ENCODE measurements around the gene CCDC57.

The CCDC57 gene

DNA sequence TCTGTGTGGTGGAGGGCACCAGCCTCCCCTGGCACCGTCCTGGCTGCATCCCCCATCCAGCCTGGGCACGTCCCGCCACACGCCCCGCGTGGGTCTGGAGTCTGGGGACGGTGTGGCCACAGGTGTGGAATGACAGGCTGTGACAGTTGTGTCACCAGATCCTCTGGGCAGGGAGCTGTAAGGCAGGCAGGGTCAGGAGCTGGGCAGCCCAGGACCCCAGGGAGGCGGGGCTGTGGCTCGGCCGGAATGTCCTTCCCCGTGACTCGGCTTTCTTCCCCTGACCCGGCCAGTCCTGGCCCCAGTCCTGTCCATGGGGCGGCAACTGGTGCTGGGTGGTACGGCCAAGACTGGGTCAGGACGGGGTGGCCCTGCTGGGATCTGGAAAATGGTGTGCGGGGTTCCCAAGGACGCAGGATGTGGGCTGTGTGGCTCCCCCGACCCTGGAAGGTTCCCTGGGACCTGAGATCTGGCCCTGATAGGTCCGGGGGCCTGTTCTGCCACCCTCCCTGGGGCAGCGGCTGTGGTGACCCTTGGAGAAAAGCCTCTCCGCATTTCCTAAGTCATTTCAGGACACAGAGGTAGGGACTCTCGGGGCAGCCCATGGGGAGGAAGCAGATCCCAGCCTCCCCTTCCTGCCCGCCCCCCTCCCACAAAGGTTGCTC is 12.9 kb upstream of the CCDC57 start:
- no peak overlapping the region for H3K4me3 ChIP-seq (ENCODE audit: low read depth, low read length)
- no peak for DNase-seq (ENCODE audit: low read depth)
- TF ChIP-seq, protein P1, sequence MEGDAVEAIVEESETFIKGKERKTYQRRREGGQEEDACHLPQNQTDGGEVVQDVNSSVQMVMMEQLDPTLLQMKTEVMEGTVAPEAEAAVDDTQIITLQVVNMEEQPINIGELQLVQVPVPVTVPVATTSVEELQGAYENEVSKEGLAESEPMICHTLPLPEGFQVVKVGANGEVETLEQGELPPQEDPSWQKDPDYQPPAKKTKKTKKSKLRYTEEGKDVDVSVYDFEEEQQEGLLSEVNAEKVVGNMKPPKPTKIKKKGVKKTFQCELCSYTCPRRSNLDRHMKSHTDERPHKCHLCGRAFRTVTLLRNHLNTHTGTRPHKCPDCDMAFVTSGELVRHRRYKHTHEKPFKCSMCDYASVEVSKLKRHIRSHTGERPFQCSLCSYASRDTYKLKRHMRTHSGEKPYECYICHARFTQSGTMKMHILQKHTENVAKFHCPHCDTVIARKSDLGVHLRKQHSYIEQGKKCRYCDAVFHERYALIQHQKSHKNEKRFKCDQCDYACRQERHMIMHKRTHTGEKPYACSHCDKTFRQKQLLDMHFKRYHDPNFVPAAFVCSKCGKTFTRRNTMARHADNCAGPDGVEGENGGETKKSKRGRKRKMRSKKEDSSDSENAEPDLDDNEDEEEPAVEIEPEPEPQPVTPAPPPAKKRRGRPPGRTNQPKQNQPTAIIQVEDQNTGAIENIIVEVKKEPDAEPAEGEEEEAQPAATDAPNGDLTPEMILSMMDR (IDR thresholded peaks at IDR 0.05; ENCODE audit: insufficient read depth, low read depth, low read length, missing control alignments): no peak

DNA sequence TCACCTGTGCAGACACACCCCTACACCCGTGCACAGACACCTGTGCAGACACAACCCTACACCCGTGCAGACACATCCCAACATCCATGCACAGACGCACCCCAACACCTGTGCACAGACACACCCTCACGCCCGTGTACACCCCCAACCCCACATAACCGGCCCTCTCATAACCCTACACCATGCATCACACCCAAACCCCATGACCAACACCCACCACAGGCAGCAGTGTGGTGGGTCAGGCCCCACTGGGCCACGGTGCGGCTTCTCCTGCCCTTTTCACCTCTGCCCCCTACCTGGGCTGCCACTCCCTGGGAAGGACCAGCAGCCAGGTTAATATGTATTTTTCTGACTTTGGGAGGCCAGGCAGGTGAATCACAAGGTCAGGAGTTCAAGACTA is 12.0 kb upstream of the CCDC57 start:
- TF ChIP-seq, protein P1 (IDR thresholded peaks at IDR 0.05; ENCODE audit: insufficient read depth, low read depth, low read length, missing control alignments): no peak
- no peak for DNase-seq (ENCODE audit: low read depth)

DNA sequence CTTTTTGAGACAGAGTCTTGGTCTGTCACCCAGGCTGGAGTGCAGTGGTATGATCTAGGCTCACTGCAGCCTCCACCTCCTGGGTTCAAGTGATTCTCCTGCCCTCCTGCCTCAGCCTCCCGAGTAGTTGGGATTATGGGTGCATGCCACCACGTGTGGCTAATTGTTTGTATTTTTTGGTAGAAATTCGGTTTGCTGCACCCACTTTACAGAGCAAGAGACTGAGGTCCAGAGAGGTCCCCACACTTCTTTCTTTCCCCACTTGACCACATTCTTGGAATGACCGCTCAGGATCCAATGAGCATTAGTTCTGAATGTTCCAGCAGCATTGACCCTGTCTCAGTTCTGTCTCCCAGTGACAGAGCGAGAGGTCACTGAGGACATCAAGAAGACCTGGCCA is 10.9 kb upstream of the CCDC57 start:
- H3K4me3 ChIP-seq (ENCODE audit: low read depth, low read length): no peak overlapping the region
- TF ChIP-seq, protein P1 (IDR thresholded peaks at IDR 0.05; ENCODE audit: insufficient read depth, low read depth, low read length, missing control alignments): no peak
- no peak for DNase-seq (ENCODE audit: low read depth)

More for the DNA sequence above, 12.0 kb upstream of the CCDC57 start:
- H3K4me3 ChIP-seq (ENCODE audit: low read depth, low read length): no peak overlapping the region

DNA sequence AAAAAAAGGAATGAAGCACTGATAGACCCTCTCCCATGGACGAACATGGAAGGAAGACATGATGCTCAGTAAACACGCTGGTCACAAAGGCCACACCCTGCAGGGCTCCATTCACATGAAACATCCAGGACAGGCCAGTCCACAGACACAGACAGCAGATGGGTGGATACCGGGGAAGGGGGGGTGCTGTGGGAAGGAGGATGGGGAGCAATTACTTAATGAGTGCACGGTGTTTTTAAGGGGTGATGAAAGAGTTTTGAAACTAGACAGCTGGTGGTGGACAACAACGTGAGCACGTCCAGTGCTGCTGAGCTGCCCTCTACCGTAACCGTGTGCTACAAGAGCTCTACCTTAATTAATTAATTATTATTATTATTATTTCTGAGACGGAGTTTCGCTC is 10.2 kb upstream of the CCDC57 start:
- TF ChIP-seq, protein P1 (IDR thresholded peaks at IDR 0.05; ENCODE audit: insufficient read depth, low read depth, low read length, missing control alignments): no peak
- no peak for DNase-seq (ENCODE audit: low read depth)
- no peak overlapping the region for H3K4me3 ChIP-seq (ENCODE audit: low read depth, low read length)

DNA sequence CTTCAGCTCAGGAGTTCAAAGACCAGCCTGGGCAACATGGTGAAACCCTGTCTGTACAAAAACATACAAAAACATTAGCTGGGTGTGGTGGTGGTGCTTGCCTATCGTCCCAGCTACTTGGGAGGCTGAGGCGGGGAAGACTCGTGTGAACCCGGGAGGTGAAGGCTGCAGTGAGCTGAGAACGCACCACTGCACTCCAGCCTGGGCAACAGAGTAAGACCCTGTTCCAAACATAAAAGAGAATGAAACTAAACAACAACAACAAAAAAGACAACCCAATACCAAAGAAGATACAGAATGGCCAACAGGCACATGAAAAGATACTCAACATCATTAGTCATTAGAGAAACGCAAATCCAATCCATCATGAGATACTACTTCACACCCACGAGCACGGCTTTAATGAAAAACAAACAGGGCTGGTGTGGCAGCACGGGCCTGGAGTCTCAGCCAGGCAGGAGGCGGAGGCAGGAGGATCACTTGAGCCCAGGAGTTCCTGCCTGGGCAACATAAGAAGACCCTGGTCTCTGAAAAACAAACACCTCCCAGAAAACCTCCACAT is 8.8 kb upstream of the CCDC57 start:
- DNase-seq (ENCODE audit: low read depth): no peak
- H3K4me3 ChIP-seq (ENCODE audit: low read depth, low read length): no peak overlapping the region
- TF ChIP-seq, protein P1 (IDR thresholded peaks at IDR 0.05; ENCODE audit: insufficient read depth, low read depth, low read length, missing control alignments): no peak

DNA sequence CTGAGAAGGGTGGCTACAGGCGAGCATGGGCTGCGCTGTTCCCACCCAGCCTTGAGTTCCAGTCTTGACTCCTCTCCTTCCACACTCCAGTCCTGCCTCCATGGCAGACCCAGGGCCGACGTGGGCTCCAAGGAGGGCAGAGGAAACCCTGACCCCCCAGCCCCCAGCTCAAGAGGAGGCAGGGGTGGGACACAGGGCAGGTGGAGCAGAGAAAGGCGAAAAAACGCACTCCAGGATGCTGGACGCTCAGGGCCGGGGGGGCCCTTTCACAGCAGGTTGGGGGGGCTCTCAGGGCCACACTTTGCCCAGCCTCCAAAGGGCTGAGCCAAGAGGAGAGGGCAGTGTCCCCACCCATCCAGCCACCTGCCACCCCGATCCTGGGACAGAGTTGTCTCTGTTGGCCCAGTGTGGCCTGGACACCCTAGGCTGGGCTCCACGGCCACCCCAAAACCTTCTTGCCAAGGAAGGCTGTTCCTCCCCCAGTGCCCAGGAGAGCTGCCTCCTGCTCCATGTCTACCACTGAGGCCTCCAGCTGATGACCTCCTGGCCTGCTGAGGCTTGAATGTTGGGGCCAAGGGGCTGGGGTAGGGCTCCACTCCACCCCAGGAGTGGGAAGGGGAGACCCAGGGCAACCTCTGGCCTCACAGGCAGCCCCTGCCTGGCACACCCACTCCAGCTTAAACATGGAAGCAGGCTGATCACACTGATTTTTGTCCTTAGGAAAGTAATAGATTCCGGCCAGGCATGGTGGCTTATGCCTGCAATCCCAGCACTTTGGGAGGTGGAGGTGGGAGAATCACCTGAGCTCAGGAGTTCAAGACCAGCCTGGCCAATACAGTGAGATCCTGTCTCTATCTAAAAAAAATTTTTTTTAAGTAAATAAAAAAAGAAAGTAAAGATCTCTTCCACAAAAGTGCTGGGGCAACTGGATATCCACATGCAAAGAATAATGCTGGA is 7.4 kb upstream of the CCDC57 start:
- no peak for DNase-seq (ENCODE audit: low read depth)
- no peak overlapping the region for H3K4me3 ChIP-seq (ENCODE audit: low read depth, low read length)
- TF ChIP-seq, protein P1 (IDR thresholded peaks at IDR 0.05; ENCODE audit: insufficient read depth, low read depth, low read length, missing control alignments): no peak

All from GM12865 (cell line).